ENCODE measurements around the gene DNAJB4.
"Not testable (repeated sequence)": the region's sequence is repeated elsewhere in the genome, so short reads cannot be mapped to it uniquely, and the experiment has no call there.

Gene DNAJB4

GRCh38 chr1:78052685-78053405 lies 48.1 kb downstream of the DNAJB4 start:
- no peak for DNase-seq (ENCODE audit: low spot score)
- Mint-ChIP-seq H3K4me1 (ENCODE audit: low read depth) (peaks cover 3% of the 10 kb centered on the region), H3K27me3 (ENCODE audit: low read depth) (peaks cover 14% of the 10 kb centered on the region), H3K27ac (no peak overlapping the region), H3K36me3 (ENCODE audit: low read depth) (no peaks in the 10 kb centered on the region), H3K4me3 (no peak overlapping the region), H3K9me3 (no peaks in the 10 kb centered on the region)

GRCh38 chr1:78053498-78053897 lies 48.8 kb downstream of the DNAJB4 start:
- H3K36me3 Mint-ChIP-seq (ENCODE audit: low read depth): no peaks in the 10 kb centered on the region
- DNase-seq (ENCODE audit: low spot score): no peak
- H3K27ac Mint-ChIP-seq: no peak overlapping the region
- H3K27me3 Mint-ChIP-seq (ENCODE audit: low read depth): peaks cover 14% of the 10 kb centered on the region
- H3K4me1 Mint-ChIP-seq (ENCODE audit: low read depth): peaks cover 3% of the 10 kb centered on the region
- no peak overlapping the region for H3K4me3 Mint-ChIP-seq
- no peaks in the 10 kb centered on the region for H3K9me3 Mint-ChIP-seq

GRCh38 chr1:78054559-78054958 lies 49.8 kb downstream of the DNAJB4 start:
- no peaks in the 10 kb centered on the region for H3K9me3 Mint-ChIP-seq
- no peak for DNase-seq (ENCODE audit: low spot score)
- H3K36me3 Mint-ChIP-seq (ENCODE audit: low read depth): no peaks in the 10 kb centered on the region
- H3K4me1 Mint-ChIP-seq (ENCODE audit: low read depth): peaks cover 2% of the 10 kb centered on the region
- no peak overlapping the region for H3K4me3 Mint-ChIP-seq
- H3K27me3 Mint-ChIP-seq (ENCODE audit: low read depth): peaks cover 11% of the 10 kb centered on the region
- H3K27ac Mint-ChIP-seq: no peak overlapping the region

- Mint-ChIP-seq H3K27me3 (ENCODE audit: low read depth) (peaks cover 11% of the 10 kb centered on the region), H3K4me1 (ENCODE audit: low read depth) (peaks cover 2% of the 10 kb centered on the region), H3K27ac (no peak overlapping the region), H3K9me3 (no peaks in the 10 kb centered on the region), H3K4me3 (no peak overlapping the region), H3K36me3 (ENCODE audit: low read depth) (no peaks in the 10 kb centered on the region)
- no peak for DNase-seq (ENCODE audit: low spot score)
These were observed 50.2 kb downstream of the DNAJB4 start for GRCh38 chr1:78054972-78055371.

DNA sequence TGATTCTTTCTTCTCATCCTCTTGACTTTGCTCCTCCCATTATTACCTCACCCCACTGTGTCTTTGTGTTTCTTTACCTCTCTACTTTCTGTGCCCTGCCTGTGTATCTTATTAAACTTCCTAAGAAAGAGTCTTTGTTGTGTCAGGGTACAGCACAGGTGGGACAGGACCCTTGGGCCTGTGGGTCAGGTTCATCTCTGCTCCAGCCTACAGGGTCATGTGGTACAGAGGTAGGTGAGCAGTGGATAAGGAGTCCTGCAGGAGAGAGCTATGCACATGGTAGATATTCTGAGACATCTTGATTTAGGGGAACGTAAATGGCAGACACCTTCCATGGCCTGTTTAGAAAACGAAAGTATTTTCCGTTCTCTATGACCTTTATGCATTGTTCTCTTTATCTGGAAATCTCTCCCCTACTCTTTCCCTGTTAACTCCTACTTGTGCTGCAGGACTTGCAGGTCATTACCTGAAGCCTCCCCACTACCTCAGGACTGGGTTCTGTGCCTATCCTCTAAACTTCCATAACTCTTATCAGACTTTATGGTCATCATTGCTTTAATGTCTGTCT lies 50.9 kb downstream of the DNAJB4 start:
- no peak overlapping the region for H3K27ac Mint-ChIP-seq
- no peaks in the 10 kb centered on the region for H3K36me3 Mint-ChIP-seq (ENCODE audit: low read depth)
- no peak for DNase-seq (ENCODE audit: low spot score)
- H3K27me3 Mint-ChIP-seq (ENCODE audit: low read depth): peaks cover 11% of the 10 kb centered on the region
- H3K4me1 Mint-ChIP-seq (ENCODE audit: low read depth): peaks cover 2% of the 10 kb centered on the region
- no peaks in the 10 kb centered on the region for H3K9me3 Mint-ChIP-seq
- no peak overlapping the region for H3K4me3 Mint-ChIP-seq

- Mint-ChIP-seq H3K9me3 (no peaks in the 10 kb centered on the region), H3K27me3 (ENCODE audit: low read depth) (peaks cover 10% of the 10 kb centered on the region), H3K36me3 (ENCODE audit: low read depth) (no peaks in the 10 kb centered on the region), H3K4me1 (ENCODE audit: low read depth) (peaks cover 2% of the 10 kb centered on the region), H3K4me3 (no peak overlapping the region), H3K27ac (no peak overlapping the region)
- no peak for DNase-seq (ENCODE audit: low spot score)
These were observed 53.9 kb downstream of the DNAJB4 start for GRCh38 chr1:78058670-78059069.

GRCh38 chr1:78060857-78061563 lies 56.3 kb downstream of the DNAJB4 start:
- no peak overlapping the region for H3K4me3 Mint-ChIP-seq
- H3K36me3 Mint-ChIP-seq (ENCODE audit: low read depth): no peaks in the 10 kb centered on the region
- H3K4me1 Mint-ChIP-seq (ENCODE audit: low read depth): no peaks in the 10 kb centered on the region
- no peak for DNase-seq (ENCODE audit: low spot score)
- peaks cover 13% of the 10 kb centered on the region for H3K27me3 Mint-ChIP-seq (ENCODE audit: low read depth)
- H3K27ac Mint-ChIP-seq: no peak overlapping the region
- no peaks in the 10 kb centered on the region for H3K9me3 Mint-ChIP-seq

DNA sequence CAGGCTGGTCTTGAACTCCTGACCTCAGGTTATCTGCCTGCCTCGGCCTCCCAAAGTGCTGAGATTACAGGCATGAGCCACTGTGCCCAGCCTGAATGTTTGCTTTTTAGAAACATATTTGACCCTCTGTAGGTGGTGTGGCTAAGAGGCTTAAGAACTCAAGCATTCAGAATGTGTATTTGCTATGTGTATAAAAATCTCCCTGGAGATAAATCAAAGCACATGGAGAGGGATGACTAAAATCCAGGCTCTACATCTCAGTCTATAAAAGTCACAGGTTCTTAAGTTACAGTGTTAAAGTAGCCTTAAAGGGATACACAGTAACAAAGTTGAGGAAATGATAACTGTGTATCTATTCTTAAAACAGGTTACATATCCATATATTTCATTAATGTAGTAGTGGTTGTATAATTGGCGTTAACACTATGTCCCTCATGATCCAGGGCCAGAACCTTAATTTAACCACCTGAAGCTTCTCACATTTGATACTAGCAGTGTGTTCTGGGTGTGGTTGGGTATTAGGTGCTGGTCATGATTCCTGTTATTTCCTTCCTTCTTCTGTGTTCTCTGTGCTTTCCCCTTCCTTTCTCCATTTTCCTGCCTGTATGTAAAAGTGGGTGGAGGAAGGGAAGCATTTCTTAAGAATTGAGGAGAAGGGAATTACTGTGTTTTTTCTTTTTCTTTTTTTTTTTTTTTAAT lies 57.2 kb downstream of the DNAJB4 start:
- no peak overlapping the region for H3K27ac Mint-ChIP-seq
- no peaks in the 10 kb centered on the region for H3K36me3 Mint-ChIP-seq (ENCODE audit: low read depth)
- DNase-seq (ENCODE audit: low spot score): no peak
- H3K4me1 Mint-ChIP-seq (ENCODE audit: low read depth): no peaks in the 10 kb centered on the region
- no peaks in the 10 kb centered on the region for H3K9me3 Mint-ChIP-seq
- H3K27me3 Mint-ChIP-seq (ENCODE audit: low read depth): peaks cover 16% of the 10 kb centered on the region
- no peak overlapping the region for H3K4me3 Mint-ChIP-seq

- not testable (repeated sequence) for H3K27ac Mint-ChIP-seq; H3K4me1 Mint-ChIP-seq (ENCODE audit: low read depth); DNase-seq (ENCODE audit: low spot score); H3K4me3 Mint-ChIP-seq; H3K9me3 Mint-ChIP-seq; H3K36me3 Mint-ChIP-seq (ENCODE audit: low read depth)
- H3K27me3 Mint-ChIP-seq (ENCODE audit: low read depth): peaks cover 14% of the 10 kb centered on the region
These were observed 60.1 kb downstream of the DNAJB4 start for GRCh38 chr1:78064886-78065285.
